Esophagus squamous epithelium (tissue), 5 donors: ENCODE measurements around the gene HSPG2. TPM values are rescaled to one million over a fixed set of nuclear protein-coding genes. Genes with fewer than 3 reads are reported as not detected.

Experiments used
- DNase-seq: peaks from one replicate; lab custom pipeline; 2025; lab: John Stamatoyannopoulos, UW
- H3K27ac ChIP-seq, 4 donors: fragments of 200-600 bp; sonication (generic); one replicate each; pipeline ENCODE4 v1.5.1; 2016 to 2019; ENCODE audit warnings: mild to moderate bottlenecking in 1 of 4
- H3K27me3 ChIP-seq, 4 donors: fragments of 200-600 bp; sonication (generic); 1 replicate in 3 of 4; 2 replicates in 1 of 4; pipeline versions ENCODE4 v1.5.1 to v1.6.0; 2017 to 2021; ENCODE audit warnings: antibody characterized with exemption in 1 of 4
- H3K36me3 ChIP-seq, 3 donors: fragments of 200-600 bp; sonication (generic); one replicate each; pipeline ENCODE4 v1.5.1; 2016 to 2019
- H3K4me1 ChIP-seq, 3 donors: fragments of 200-600 bp; sonication (generic); one replicate each; pipeline ENCODE4 v1.5.1; 2017 to 2019
- H3K4me3 ChIP-seq, 4 donors: fragments of 200-600 bp; sonication (generic); 1 replicate in 3 of 4; 2 replicates in 1 of 4; pipeline ENCODE4 v1.5.1; 2016 to 2019; ENCODE audit warnings: mild to moderate bottlenecking in 2 of 4, moderate library complexity in 1 of 4
- H3K9me3 ChIP-seq, 3 donors: fragments of 200-600 bp; sonication (generic); one replicate each; pipeline ENCODE4 v1.5.1; 2016 to 2019
- CTCF ChIP-seq, 6 experiments: fragments of 450-650 bp in 4 of 6; fragments of 200-600 bp in 2 of 6; sonication (generic) in 2 of 6; IDR thresholded peaks; one replicate each; pipeline ENCODE4 v1.5.1; 2016 to 2019; ENCODE audit warnings: antibody characterized with exemption in 6 of 6, mild to moderate bottlenecking in 4 of 6, moderate library complexity in 4 of 6
- POLR2A ChIP-seq, 4 donors: fragments of 450-650 bp; IDR thresholded peaks; one replicate each; pipeline ENCODE4 v1.6.1; 2017; ENCODE audit warnings: antibody characterized with exemption in 4 of 4, mild to moderate bottlenecking in 4 of 4, moderate library complexity in 3 of 4
- WGBS, 2 donors: methylation state at CpG; one replicate each; pipeline ENCODE4 v1.1.5; 2018; 5-methylcytosine and 5-hydroxymethylcytosine counted together
- intact Hi-C: fragments of 100-400 bp; cut with DNase I; formaldehyde crosslinking; loops from one replicate; pipeline ENCODE4 v1.15.0; 2022
- total RNA-seq, 4 donors: library from RNA; depleted of rRNA; stranded (reverse); fragments of >200 nt; gene quantifications; one replicate each; pipeline ENCODE4 v1.1.0, GENCODE V29; 2016
- donor health status: DM: yes; HTN: yes; CAD: no.

HSPG2 gene
- total RNA-seq, 4 donors from 2014 or later = 44.9 to 107 (median 54.2) TPM

- H3K4me1 ChIP-seq = no peaks in the 10 kb centered on the region
- no peak overlapping the region for H3K4me3 ChIP-seq
- no peaks in the 10 kb centered on the region for H3K27me3 ChIP-seq
- 67 to 88% methylated on average over 1 to 6 of the region's 12 CpGs for WGBS, 2 donors
- H3K27ac ChIP-seq = no peak overlapping the region
- intact Hi-C loops = no loop called here
- H3K9me3 ChIP-seq = no peaks in the 10 kb centered on the region
- no peak for DNase-seq
- peaks cover 21 to 99% (median 63%) of the 10 kb centered on the region in 3 donors for H3K36me3 ChIP-seq
- TF ChIP-seq POLR2A (IDR thresholded peaks at IDR 0.05) (no peak), CTCF (IDR thresholded peaks at IDR 0.05) (no peak)
Measured at GRCh38 chr1:21881250-21881649, 55.9 kb downstream of the HSPG2 start.

GRCh38 chr1:21880619-21880970 is 56.5 kb downstream of the HSPG2 start:
- H3K4me3 ChIP-seq = no peak overlapping the region
- no peak for DNase-seq
- H3K27me3 ChIP-seq = no peaks in the 10 kb centered on the region
- H3K27ac ChIP-seq = no peak overlapping the region
- intact Hi-C loops = no loop called here
- H3K4me1 ChIP-seq = no peaks in the 10 kb centered on the region
- peaks cover 21 to 99% (median 64%) of the 10 kb centered on the region in 3 donors for H3K36me3 ChIP-seq
- no peaks in the 10 kb centered on the region for H3K9me3 ChIP-seq
- WGBS, 2 donors = 91% methylated on average over 9 of the region's 16 CpGs; no CpG with 5 or more reads in 1 of the 2 donors
- TF ChIP-seq CTCF (IDR thresholded peaks at IDR 0.05) (no peak), POLR2A (IDR thresholded peaks at IDR 0.05) (no peak)

- no peak for DNase-seq
- Histone ChIP-seq H3K9me3 (no peaks in the 10 kb centered on the region), H3K4me1 (no peaks in the 10 kb centered on the region), H3K27me3 (no peaks in the 10 kb centered on the region), H3K27ac (no peak overlapping the region), H3K36me3 (peaks cover 26 to 99% (median 64%) of the 10 kb centered on the region in 3 donors), H3K4me3 (no peak overlapping the region)
- TF ChIP-seq CTCF (IDR thresholded peaks at IDR 0.05) (no peak), POLR2A (IDR thresholded peaks at IDR 0.05) (no peak)
- 93% methylated on average over 12 to 18 of the region's 19 CpGs for WGBS, 2 donors
- intact Hi-C loops = no loop called here
Measured at GRCh38 chr1:21879928-21880618, 57.0 kb downstream of the HSPG2 start.

GRCh38 chr1:21878840-21879478 is 58.2 kb downstream of the HSPG2 start:
- Histone ChIP-seq H3K9me3 (no peaks in the 10 kb centered on the region), H3K4me1 (no peaks in the 10 kb centered on the region), H3K36me3 (peaks cover 35 to 99% (median 64%) of the 10 kb centered on the region in 3 donors), H3K27me3 (no peaks in the 10 kb centered on the region), H3K4me3 (no peak overlapping the region), H3K27ac (no peak overlapping the region)
- no peak for DNase-seq
- no peak for TF ChIP-seq POLR2A (IDR thresholded peaks at IDR 0.05)
- no peak for TF ChIP-seq CTCF (IDR thresholded peaks at IDR 0.05)
- WGBS, 2 donors = 96 to 100% methylated on average over 2 to 4 of the region's 11 CpGs
- intact Hi-C loops = no loop called here
